Measurements from ENCODE around the gene TP73.

Gene TP73

DNA sequence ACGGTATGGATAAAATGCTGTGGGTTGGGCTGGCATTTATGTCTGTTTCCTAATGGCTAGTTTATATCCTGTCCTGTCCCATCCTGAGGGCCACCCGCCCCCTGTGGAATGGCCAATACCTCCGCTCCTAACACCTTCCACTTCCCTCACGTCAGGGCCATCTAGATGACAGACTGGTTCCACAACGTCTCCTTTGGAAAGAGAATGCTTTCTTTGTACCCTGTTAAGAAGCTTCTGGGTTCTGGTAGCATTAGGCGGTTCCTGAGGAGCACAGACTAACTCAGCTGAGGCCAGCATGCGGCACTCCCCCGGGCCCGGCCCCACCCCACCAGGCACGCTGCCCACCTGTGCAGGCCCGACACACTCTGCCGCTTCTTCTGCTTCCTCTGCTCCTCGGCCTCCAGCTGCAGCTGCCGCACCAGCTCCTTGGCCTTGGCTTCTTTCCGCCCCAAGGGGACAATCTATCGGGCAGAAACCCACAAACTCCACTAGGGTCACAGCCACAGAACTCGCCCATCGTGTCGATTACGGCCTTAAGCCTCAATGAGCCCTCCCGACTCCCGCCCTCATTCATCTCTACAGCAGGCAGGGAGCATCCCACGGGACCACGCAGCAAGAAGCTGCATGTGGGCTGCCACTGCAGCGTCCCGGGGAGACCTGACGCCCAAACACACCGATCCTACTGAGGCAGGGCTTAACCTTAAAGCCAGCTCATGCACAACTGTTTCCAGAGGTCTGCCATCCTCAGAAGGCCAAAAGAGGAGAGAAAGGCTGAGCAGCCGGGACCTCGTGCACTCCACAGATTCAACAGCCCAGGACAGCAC, 131.5 kb downstream of the TP73 start:
- DNase-seq (ENCODE audit: low spot score) = no peak

GRCh38 chr1:3785045-3785444, 132.7 kb downstream of the TP73 start:
- DNase-seq (ENCODE audit: low spot score) = no peak

GRCh38 chr1:3785456-3786157, 133.3 kb downstream of the TP73 start:
- DNase-seq (ENCODE audit: low spot score) = peak; percentile 69
